KMS-11 (cell line): ENCODE measurements around the gene DIP2C.

ENCODE experiments used
- H2AFZ ChIP-seq: fragments of 200-600 bp; sonication (generic); 2 replicates; pipeline ENCODE4 v1.6.1; 2016; ENCODE audit warnings: antibody characterized with exemption, mixed run types, low read depth
- H3K27ac ChIP-seq: fragments of 200-600 bp; sonication (generic); 2 replicates; pipeline ENCODE4 v1.6.1; 2016; ENCODE audit warnings: mild to moderate bottlenecking, mixed run types
- H3K27me3 ChIP-seq: fragments of 200-600 bp; sonication (generic); 2 replicates; pipeline ENCODE4 v1.6.1; 2017; ENCODE audit warnings: mild to moderate bottlenecking, low read depth, mixed run types, moderate library complexity; ENCODE audit not compliant: insufficient read depth
- H3K36me3 ChIP-seq: fragments of 200-600 bp; sonication (generic); 2 replicates; pipeline ENCODE4 v1.6.1; 2017; ENCODE audit warnings: mild to moderate bottlenecking, mixed run types; ENCODE audit not compliant: insufficient read depth
- H3K4me1 ChIP-seq: fragments of 200-600 bp; sonication (generic); 2 replicates; pipeline ENCODE4 v1.6.1; 2016; ENCODE audit warnings: mild to moderate bottlenecking, low read depth, mixed run types; ENCODE audit not compliant: poor library complexity, severe bottlenecking
- H3K4me2 ChIP-seq: fragments of 200-600 bp; sonication (generic); 2 replicates; pipeline ENCODE4 v1.7.0; 2016; ENCODE audit warnings: mild to moderate bottlenecking, mixed run types
- H3K4me3 ChIP-seq: fragments of 200-600 bp; sonication (generic); IDR thresholded peaks from 2 replicates; pipeline ENCODE4 v1.6.1; 2017; ENCODE audit warnings: low read depth, low read length, mixed read lengths; ENCODE audit not compliant: insufficient read depth
- H3K79me2 ChIP-seq: fragments of 200-600 bp; sonication (generic); 2 replicates; pipeline ENCODE4 v1.6.1; 2016; ENCODE audit warnings: low read depth, mixed run types; ENCODE audit not compliant: insufficient read depth
- H3K9ac ChIP-seq: fragments of 200-600 bp; sonication (generic); 2 replicates; pipeline ENCODE4 v1.6.1; 2016; ENCODE audit warnings: mild to moderate bottlenecking, mixed run types
- H4K20me1 ChIP-seq: fragments of 200-600 bp; sonication (generic); 2 replicates; pipeline ENCODE4 v1.6.1; 2016; ENCODE audit warnings: mild to moderate bottlenecking, mixed run types; ENCODE audit not compliant: insufficient read depth
- TF ChIP-seq, protein P1 (sequence below): fragments of 200-600 bp; sonication (generic); conservative IDR thresholded peaks from 2 replicates; pipeline ENCODE4 v1.6.1; 2017; ENCODE audit warnings: low read depth, mild to moderate bottlenecking, antibody characterized with exemption, low read length, moderate library complexity, mixed read lengths

DIP2C gene

DNA sequence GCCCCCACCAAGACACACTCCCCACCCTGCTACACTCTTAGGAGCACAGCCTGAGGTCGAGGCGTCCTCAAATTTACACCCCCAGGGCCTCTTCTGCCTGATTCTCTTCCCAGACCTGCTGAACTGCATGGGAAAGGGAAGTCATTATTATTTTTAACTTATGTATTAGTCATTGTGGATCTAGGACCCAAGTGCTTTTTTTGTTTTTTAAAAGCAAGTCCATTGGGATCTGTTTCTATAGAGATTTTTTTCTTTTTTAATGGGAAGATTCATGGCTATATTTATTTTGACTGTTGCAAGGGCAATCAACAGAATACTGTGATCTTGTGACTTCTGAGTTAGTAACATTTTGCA lies 350.5 kb downstream of the DIP2C start:
- TF ChIP-seq, protein P1, sequence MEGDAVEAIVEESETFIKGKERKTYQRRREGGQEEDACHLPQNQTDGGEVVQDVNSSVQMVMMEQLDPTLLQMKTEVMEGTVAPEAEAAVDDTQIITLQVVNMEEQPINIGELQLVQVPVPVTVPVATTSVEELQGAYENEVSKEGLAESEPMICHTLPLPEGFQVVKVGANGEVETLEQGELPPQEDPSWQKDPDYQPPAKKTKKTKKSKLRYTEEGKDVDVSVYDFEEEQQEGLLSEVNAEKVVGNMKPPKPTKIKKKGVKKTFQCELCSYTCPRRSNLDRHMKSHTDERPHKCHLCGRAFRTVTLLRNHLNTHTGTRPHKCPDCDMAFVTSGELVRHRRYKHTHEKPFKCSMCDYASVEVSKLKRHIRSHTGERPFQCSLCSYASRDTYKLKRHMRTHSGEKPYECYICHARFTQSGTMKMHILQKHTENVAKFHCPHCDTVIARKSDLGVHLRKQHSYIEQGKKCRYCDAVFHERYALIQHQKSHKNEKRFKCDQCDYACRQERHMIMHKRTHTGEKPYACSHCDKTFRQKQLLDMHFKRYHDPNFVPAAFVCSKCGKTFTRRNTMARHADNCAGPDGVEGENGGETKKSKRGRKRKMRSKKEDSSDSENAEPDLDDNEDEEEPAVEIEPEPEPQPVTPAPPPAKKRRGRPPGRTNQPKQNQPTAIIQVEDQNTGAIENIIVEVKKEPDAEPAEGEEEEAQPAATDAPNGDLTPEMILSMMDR, result no peak
- H3K4me3 ChIP-seq, result no peak overlapping the region
- no peaks in the 10 kb centered on the region for H3K79me2 ChIP-seq
- H3K9ac ChIP-seq, result no peak overlapping the region
- H3K4me2 ChIP-seq, result no peak overlapping the region
- no peaks in the 10 kb centered on the region for H3K27me3 ChIP-seq
- H3K36me3 ChIP-seq, result 0 out of 2 replicates have a peak, but pooled peaks cover 12% of the 10 kb centered on the region
- H3K27ac ChIP-seq, result no peak overlapping the region
- no peak overlapping the region for H2AFZ ChIP-seq
- no peaks in the 10 kb centered on the region for H4K20me1 ChIP-seq
- no peaks in the 10 kb centered on the region for H3K4me1 ChIP-seq

DNA sequence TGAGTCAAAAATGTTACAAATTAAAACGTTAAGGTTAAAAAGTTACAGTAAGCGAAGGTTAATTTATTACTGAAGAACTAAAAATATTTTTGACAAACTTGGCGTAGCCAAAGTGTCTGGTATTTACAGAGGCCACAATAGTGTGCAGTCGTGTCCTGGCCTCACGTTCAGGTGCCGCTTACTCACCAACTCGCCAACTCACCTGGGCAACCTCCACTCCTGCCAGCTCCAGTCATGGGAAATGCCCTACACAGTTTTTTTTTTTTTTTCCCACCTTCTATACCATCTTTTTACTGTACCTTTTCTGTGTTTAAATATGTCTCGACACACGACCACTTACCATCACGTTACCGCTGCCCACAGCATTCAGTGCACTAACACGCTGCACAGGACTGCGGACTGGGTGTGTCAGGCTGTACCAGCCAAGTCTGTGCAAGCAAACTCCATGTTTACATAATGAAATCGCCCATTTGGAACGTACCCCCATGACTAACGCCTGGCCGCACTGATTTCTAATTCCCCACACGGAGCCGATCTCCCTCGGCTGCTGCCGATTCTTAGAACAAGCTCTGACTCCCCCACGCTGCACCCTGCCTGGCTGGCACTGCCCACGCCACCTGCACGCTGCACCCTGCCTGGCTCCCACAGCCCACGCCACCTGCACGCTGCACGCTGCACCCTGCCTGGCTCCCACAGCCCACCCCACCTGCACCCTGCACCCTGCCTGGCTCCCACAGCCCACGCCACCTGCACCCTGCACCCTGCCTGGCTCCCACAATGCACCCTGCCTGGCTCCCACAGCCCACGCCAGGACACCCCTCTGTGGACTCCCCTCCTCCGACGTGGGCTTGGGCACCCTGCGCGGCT lies 351.1 kb downstream of the DIP2C start:
- H3K9ac ChIP-seq, result no peak overlapping the region
- TF ChIP-seq, protein P1, result no peak
- H3K79me2 ChIP-seq, result no peaks in the 10 kb centered on the region
- H3K4me2 ChIP-seq, result no peak overlapping the region
- no peak overlapping the region for H2AFZ ChIP-seq
- no peaks in the 10 kb centered on the region for H3K27me3 ChIP-seq
- no peaks in the 10 kb centered on the region for H3K4me1 ChIP-seq
- no peaks in the 10 kb centered on the region for H4K20me1 ChIP-seq
- 0 out of 2 replicates have a peak, but pooled peaks cover 12% of the 10 kb centered on the region for H3K36me3 ChIP-seq
- H3K4me3 ChIP-seq, result no peak overlapping the region
- no peak overlapping the region for H3K27ac ChIP-seq

DNA sequence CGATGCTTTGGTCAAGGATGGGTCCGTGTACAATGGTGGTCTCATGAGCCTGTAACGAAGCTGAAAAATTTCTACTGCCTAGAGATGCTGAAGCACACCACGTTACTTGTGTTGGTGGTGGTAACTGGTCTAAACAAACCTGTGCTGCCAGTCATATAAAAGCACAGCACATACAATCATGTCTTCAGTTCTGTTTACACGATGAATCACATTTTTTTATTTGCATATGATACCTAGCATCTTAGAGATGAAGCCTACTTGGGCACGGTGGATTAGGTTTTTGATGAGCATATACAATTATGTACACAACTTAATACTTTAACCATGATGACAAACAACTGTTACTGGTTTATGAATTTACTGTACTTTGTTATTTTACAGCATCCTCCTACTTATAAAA lies 353.2 kb downstream of the DIP2C start:
- no peak overlapping the region for H3K4me3 ChIP-seq
- no peaks in the 10 kb centered on the region for H4K20me1 ChIP-seq
- H3K4me2 ChIP-seq, result no peak overlapping the region
- H3K79me2 ChIP-seq, result no peaks in the 10 kb centered on the region
- 0 out of 2 replicates have a peak, but pooled peaks cover 12% of the 10 kb centered on the region for H3K36me3 ChIP-seq
- no peak overlapping the region for H2AFZ ChIP-seq
- H3K4me1 ChIP-seq, result no peaks in the 10 kb centered on the region
- TF ChIP-seq, protein P1, result no peak
- no peaks in the 10 kb centered on the region for H3K27me3 ChIP-seq
- no peak overlapping the region for H3K9ac ChIP-seq
- H3K27ac ChIP-seq, result no peak overlapping the region

- no peaks in the 10 kb centered on the region for H4K20me1 ChIP-seq
- 0 out of 2 replicates have a peak, but pooled peaks cover 12% of the 10 kb centered on the region for H3K36me3 ChIP-seq
- TF ChIP-seq, protein P1, result no peak
- no peak overlapping the region for H3K4me2 ChIP-seq
- no peak overlapping the region for H3K27ac ChIP-seq
- H3K79me2 ChIP-seq, result no peaks in the 10 kb centered on the region
- peaks cover 5% of the 10 kb centered on the region for H3K4me1 ChIP-seq
- H3K4me3 ChIP-seq, result no peak overlapping the region
- no peak overlapping the region for H2AFZ ChIP-seq
- no peaks in the 10 kb centered on the region for H3K27me3 ChIP-seq
- H3K9ac ChIP-seq, result no peak overlapping the region
Measured at GRCh38 chr10:335151-335800, 354.2 kb downstream of the DIP2C start.
